Right renal pelvis (tissue), 4 donors: ENCODE results near the gene PPFIA2. TPM values are rescaled to one million over a fixed set of nuclear protein-coding genes. Genes with fewer than 3 reads are reported as not detected.

ENCODE experiments used
- DNase-seq, 4 donors: peaks; one replicate each; pipeline ENCODE4 v3.0.0-alpha.2; 2013; ENCODE audit warnings: low read depth in 4 of 4, low spot score in 3 of 4, missing footprints in 1 of 4
- polyA plus RNA-seq, 4 donors: library from polyadenylated mRNA; unstranded; fragments of 120-200 nt; gene quantifications; one replicate each; pipeline ENCODE4 v1.2.1, GENCODE V29; 2013; ENCODE audit not compliant: insufficient read length in 4 of 4

The PPFIA2 gene
- polyA plus RNA-seq, 4 donors, result 3.5 to 5.9 (median 4.6) TPM

- no peak for DNase-seq
These were observed 464.6 kb downstream of the PPFIA2 start for GRCh38 chr12:81294325-81295190.

- no peak for DNase-seq
These were observed 470.5 kb downstream of the PPFIA2 start for GRCh38 chr12:81288651-81289050.

- no peak for DNase-seq
These were observed 475.0 kb downstream of the PPFIA2 start for GRCh38 chr12:81284137-81284536.

- no peak for DNase-seq
These were observed 484.3 kb downstream of the PPFIA2 start for GRCh38 chr12:81274637-81275529.

DNA sequence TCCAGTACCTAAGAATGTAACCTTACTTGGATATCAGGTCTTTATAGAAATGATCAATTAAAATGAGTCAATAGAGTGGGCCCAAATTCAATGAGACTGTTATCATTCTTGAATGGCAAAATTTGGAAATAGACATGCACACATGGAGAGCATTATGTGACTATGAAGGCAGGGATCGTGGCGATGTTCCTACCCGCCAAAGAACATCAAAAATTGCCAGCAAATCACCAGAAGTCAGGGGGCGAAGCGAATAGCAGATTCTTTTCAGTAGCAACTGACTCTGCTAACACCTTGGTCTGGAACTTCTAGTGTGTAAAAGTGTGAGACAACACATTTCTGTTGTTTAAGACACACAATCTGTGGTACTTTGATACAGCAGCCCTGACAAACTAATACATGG lies 488.8 kb downstream of the PPFIA2 start:
- DNase-seq, result no peak

GRCh38 chr12:81263072-81263471 lies 496.1 kb downstream of the PPFIA2 start:
- no peak for DNase-seq

GRCh38 chr12:81261508-81262207 lies 497.5 kb downstream of the PPFIA2 start:
- no peak for DNase-seq

DNA sequence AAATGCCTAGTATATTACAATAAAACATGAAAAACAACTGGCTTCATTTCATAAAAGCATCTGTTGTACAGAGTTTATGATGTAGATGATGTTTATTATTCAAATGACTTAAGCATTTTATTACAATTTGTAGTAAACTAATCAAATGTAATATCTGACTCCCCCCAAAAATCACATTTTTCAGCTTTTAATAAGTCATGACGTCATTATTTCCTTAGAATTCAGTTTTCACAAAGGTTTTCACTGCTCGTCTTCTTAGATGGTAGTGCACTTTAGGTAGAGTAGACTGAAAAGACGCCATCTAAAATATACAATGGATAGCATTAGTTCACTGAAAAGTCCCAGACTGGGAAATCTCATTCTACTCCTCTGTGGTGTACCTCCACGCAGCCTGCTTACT lies 499.8 kb downstream of the PPFIA2 start:
- no peak for DNase-seq

DNA sequence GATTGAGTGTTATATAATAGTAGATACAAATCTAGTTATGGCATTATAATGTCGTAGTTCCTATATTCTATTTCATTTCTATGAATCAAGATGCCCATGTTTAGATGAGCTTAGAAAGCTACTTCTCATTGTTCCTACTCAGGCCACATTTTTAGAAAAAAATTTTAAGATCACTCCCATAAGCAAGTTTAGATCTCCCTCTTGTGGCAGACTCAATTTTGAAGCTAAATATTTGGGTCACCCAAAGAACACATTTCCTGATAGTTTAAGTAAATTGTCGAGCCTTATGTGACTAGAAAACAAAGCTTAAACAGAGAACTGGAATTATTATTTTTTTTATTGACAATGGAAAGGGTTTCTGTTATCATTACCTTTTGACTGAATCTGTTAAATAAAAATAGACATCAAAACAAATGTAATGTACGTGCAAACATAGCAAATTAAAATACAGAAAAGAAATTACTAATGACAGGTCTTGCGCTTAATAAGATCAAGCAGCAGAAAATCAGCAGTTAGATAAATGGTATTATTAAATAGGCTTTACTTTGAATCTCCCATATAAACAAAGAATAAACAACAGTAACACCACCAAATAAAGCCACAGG lies 501.1 kb downstream of the PPFIA2 start:
- DNase-seq, result peak; percentile 35 to 52 (median 48)

GRCh38 chr12:81255947-81256346 lies 503.2 kb downstream of the PPFIA2 start:
- DNase-seq, result no peak

- DNase-seq, result no peak
These were observed 503.7 kb downstream of the PPFIA2 start for GRCh38 chr12:81255456-81255855.

DNA sequence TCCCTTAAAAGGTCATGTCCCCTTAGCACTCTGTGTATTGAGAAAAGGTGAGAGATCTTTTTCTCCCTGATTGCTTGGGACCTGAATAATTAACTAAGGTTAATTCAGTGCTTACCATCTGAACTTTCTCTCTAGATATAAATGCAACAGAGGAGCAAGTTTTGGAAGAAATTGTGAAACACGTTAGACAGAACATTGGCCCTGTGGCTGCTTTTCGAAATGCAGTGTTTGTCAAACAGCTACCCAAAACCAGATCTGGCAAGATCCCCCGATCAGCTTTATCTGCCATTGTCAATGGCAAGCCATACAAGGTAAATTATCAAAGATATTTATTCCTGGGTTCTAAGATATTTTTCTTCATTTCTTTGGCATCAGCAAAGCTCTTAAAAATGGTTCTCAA lies 505.8 kb downstream of the PPFIA2 start:
- no peak for DNase-seq

- DNase-seq, result no peak
These were observed 506.9 kb downstream of the PPFIA2 start for GRCh38 chr12:81252228-81252627.

GRCh38 chr12:81249976-81250375 lies 509.2 kb downstream of the PPFIA2 start:
- no peak for DNase-seq

DNA sequence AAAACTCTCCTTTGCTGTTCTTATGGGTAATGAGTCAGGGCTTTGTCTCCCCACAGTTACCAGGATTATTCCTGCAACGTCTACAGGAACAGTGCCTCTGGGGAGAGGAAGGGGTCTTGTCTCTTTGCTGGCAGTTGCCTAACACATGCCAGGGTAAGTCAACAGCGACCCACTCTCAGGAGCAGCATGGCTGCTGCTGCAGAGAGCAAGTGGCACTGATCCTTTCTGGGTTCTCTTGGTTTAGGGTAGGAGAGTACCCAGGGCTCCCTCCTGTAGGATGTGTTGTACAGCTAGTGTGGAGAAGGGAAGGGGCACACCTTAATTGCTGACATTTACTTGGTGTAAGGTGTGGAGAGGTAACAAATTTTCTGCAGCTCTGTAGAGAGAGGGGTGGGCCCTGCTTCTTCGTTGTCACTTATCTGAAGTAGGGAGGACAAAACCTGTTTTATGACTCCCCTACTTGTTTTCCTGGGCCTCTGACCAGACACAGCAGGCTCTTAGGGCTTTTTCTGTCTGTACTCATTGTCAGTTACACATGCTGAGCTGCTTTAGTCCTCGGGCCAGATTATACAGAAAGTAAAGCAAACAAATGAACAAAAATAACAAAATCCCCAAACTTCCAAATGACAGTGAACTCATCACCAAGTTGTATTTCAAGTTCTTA lies 513.1 kb downstream of the PPFIA2 start:
- no peak for DNase-seq

DNA sequence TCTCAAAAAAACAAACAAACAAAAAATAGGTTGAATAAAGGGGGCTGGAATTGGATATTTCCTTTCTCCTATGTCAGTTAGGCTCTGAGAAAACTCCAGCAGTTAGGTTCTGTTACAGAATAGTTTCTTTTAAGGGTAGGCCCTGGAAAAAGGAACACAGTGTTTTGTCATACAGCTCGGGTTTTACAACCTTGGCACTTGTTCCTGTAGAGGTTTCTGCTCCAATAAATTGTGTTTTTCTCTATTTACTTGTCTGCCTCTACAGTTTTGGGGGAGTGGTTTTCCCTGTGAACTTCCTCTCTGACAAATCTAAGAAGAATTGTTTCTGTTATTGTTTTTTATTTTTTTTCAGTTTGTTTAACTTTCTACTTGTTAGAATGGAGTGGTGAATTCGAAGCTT lies 513.7 kb downstream of the PPFIA2 start:
- peak in 3 of 4 donors; percentile 25 to 57 (median 43) for DNase-seq

GRCh38 chr12:81231574-81232368 lies 527.4 kb downstream of the PPFIA2 start:
- DNase-seq, result no peak

DNA sequence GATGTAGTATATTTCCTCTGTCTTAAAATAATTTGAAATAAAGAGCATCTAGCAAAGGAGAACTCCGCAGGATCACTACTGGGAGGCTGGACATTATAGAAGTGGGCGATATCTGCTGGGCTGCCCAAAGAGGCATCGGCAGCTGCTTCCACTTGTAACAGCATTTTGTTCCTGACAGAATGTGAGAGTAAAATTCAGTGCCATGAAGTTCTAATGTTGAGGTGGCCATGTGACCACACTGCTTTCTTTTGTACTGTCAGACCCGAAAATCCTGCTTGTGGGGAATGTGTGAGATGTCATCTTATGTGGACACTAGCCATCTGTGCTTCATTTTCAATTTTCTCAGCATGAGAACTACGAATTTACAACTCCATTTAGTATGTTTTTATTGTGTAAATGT lies 529.4 kb downstream of the PPFIA2 start:
- no peak for DNase-seq

DNA sequence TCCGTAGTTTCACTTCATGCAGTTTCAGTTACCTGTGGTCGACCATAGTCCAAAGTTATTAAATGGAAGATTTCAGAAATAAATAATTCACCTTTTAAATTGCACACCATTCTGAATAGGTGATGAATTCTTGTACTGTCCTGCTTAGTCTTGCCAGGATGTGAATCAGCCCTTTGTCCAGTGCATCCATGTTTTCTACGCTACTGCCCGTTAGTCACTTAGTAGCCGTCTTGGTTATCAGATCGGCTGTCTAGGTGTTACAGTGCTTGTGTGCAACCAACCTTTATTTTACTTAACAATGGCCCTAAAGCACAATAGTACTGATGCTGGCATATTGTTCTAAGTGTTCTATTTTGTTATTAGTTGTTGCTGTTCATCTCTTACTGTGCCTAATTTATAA lies 534.5 kb downstream of the PPFIA2 start:
- DNase-seq, result no peak
